ENCODE measurements around the gene ATP10A.

Gene ATP10A

DNA sequence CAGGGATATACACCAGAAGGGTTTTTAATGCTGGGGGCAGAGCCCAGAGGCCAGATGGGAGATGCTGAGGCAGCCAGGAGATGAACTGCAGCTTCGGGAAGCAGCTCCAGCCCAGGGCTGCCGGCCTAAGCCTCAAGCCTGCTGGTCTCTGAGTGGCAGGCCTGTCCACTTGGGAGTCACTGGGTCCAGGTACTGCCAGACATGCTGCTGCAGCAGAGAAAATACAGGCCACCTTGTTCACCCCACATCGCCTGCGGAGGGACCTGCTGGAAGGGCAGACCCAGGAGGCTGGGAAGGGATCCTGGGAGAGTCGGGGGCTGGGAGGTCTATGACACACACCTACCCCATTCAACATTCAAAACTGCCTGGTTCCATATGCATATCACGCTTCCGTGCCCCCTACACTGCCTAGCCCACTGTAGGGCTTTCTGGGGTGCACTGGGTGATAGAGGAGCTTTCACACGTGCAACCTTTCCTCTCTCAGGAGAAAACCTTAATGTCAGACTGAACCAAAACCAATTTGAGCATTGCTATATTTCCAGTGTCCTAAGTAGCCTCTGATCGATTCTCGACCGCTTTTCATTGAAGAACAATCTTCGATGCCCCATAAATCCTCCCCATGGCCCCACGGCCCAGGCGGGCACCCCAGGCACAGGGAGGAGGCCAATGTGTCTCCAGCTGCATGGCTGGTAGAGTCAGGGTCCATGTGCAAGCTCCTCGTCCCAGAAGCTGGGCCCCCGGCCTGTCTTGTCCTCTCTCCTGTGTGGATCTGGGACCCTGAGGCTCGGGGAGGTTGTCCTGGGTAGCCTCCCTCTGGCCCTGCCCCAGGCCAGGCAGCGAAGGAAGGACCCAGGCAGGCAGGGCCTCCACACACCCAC lies 147.4 kb downstream of the ATP10A start:
- DNase-seq (ENCODE audit: insufficient read length, low spot score) (no peak), FAIRE-seq (no peak)
- TF ChIP-seq SPI1 (IDR thresholded peaks at IDR 0.05; ENCODE audit: low read depth, low read length) (no peak), POLR2AphosphoS5 (IDR thresholded peaks at IDR 0.05; ENCODE audit: low read depth, low read length) (no peak), POU2F2 (IDR thresholded peaks at IDR 0.05; ENCODE audit: low read depth, low read length) (no peak), TAF1 (IDR thresholded peaks at IDR 0.05; ENCODE audit: low read depth, low read length) (no peak), PAX5 (IDR thresholded peaks at IDR 0.05; ENCODE audit: insufficient read depth, low read length, severe bottlenecking) (no peak), POLR2A (IDR thresholded peaks at IDR 0.05; ENCODE audit: low read depth, low read length) (no peak)

DNA sequence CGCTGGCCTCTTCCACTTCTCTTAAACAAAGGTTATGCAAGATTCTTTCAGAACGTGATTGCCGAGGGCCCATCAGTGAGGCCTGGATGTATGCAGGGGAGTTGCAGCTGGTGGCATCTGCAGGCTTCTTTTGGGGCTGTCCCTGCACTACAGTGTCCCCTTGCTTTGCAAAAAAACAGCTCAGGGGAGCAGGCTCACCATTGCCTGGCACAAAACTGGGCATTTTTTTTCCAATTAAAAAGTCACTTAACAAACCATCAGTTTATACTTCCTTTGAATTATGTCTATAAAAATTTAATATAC lies 148.6 kb downstream of the ATP10A start:
- DNase-seq (ENCODE audit: insufficient read length, low spot score) (no peak), FAIRE-seq (no peak)
- TF ChIP-seq POU2F2 (IDR thresholded peaks at IDR 0.05; ENCODE audit: low read depth, low read length) (no peak), PAX5 (IDR thresholded peaks at IDR 0.05; ENCODE audit: insufficient read depth, low read length, severe bottlenecking) (no peak), POLR2AphosphoS5 (IDR thresholded peaks at IDR 0.05; ENCODE audit: low read depth, low read length) (no peak), TAF1 (IDR thresholded peaks at IDR 0.05; ENCODE audit: low read depth, low read length) (no peak), SPI1 (IDR thresholded peaks at IDR 0.05; ENCODE audit: low read depth, low read length) (no peak), POLR2A (IDR thresholded peaks at IDR 0.05; ENCODE audit: low read depth, low read length) (no peak)

DNA sequence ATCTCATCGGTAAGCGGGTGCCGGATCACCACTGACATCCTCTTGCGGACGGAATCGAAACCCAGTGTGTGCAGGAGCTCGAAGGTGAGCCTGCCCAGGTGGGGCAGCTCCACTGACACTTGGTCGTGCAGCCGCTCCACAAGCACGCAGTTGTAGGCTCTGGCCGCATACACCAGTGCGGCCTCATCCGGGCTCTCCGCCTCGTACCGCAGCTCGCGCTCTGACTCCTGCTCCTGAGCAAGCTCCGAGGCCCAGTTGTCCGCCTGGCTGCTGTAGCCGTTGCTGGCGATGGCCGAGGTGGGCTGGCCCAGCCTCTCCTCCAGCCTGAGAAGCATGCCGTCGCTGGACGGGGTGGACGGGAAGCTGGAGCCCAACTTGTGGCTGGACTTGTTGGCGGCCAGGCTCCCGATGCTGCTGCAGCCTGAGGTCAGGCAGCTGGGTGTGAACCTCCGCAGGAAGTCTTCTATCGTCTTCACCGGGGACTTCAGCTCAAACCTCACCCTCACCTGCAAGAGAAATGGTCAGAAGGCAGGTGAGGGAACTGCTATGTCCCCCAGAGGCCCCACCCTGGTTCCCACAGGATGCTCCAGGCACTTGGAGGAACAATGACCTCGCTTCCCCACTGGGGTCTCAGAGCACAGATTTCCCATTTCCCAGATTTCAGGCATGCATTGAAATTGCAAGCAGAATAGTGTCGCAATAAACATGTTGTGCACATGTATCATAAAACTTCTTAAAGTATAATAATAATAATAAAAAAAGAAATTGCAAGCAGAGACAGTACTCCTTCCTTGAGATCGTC lies 149.2 kb downstream of the ATP10A start:
- no peak for DNase-seq (ENCODE audit: insufficient read length, low spot score)
- TF ChIP-seq PAX5 (IDR thresholded peaks at IDR 0.05; ENCODE audit: insufficient read depth, low read length, severe bottlenecking) = no peak
- TF ChIP-seq POLR2A (IDR thresholded peaks at IDR 0.05; ENCODE audit: low read depth, low read length) = no peak
- no peak for TF ChIP-seq POLR2AphosphoS5 (IDR thresholded peaks at IDR 0.05; ENCODE audit: low read depth, low read length)
- TF ChIP-seq SPI1 (IDR thresholded peaks at IDR 0.05; ENCODE audit: low read depth, low read length) = no peak
- no peak for TF ChIP-seq TAF1 (IDR thresholded peaks at IDR 0.05; ENCODE audit: low read depth, low read length)
- no peak for TF ChIP-seq POU2F2 (IDR thresholded peaks at IDR 0.05; ENCODE audit: low read depth, low read length)
- no peak for FAIRE-seq

DNA sequence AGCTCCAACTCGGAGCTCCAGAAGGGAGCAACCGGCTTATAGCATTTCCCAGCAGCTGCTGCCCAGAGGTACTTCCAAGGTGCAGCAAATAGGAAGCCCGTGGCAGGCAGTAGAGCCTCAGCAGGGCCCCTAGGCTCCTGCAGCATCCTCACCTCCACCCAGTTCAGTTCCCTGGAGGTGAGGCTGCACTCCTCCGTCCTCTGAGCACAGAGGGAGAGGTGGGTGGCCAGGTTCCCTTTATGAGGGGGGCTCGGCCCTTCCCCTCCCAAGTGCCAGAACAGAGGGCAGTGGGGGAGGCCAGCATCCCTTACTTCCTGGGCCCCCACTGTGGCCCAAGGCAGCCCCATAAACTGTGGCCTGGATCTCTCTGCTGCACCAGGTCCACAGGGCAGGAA lies 150.2 kb downstream of the ATP10A start:
- FAIRE-seq = no peak
- TF ChIP-seq POLR2A (IDR thresholded peaks at IDR 0.05; ENCODE audit: low read depth, low read length) = no peak
- no peak for TF ChIP-seq PAX5 (IDR thresholded peaks at IDR 0.05; ENCODE audit: insufficient read depth, low read length, severe bottlenecking)
- TF ChIP-seq POU2F2 (IDR thresholded peaks at IDR 0.05; ENCODE audit: low read depth, low read length) = no peak
- no peak for TF ChIP-seq POLR2AphosphoS5 (IDR thresholded peaks at IDR 0.05; ENCODE audit: low read depth, low read length)
- TF ChIP-seq TAF1 (IDR thresholded peaks at IDR 0.05; ENCODE audit: low read depth, low read length) = no peak
- TF ChIP-seq SPI1 (IDR thresholded peaks at IDR 0.05; ENCODE audit: low read depth, low read length) = no peak
- no peak for DNase-seq (ENCODE audit: insufficient read length, low spot score)

DNA sequence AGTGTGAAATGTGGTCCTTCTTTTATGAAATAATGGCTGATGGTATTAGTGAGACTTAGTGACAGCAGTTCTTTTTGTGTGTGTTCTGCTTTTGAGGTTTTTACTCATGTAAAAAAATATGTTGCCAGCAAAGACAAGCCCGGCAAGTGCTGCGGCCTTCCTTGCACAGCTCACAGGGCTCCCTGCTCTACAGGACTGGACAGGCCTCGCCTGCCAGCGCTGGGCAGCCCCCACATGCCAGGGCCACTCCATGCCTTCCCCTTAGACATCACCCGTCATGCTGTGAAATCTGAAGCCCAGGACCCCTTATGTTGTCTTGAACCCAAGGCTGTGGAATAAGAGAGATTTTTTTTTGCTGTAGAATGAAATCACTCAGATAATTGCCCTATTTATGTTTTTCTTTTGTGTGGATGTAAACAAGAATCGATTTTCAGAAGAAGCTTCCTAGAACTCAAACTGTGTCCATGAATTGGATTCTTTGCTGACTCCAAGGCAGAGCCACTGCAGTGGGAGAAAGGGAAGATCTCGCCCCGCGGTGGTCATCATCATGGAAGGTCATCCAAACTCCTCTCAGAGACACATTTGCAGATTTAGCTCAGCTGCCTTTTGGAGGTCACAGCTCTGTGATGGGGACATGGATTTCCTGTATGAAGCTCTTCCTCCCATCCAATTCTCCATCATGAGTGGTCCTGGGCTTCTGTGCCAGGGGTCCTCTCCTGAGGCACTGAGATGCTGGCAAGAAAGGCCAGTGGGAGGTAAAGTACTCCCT lies 150.8 kb downstream of the ATP10A start:
- DNase-seq (ENCODE audit: insufficient read length, low spot score) = no peak
- TF ChIP-seq PAX5 (IDR thresholded peaks at IDR 0.05; ENCODE audit: insufficient read depth, low read length, severe bottlenecking) (no peak), TAF1 (IDR thresholded peaks at IDR 0.05; ENCODE audit: low read depth, low read length) (no peak)
- FAIRE-seq = no peak

DNA sequence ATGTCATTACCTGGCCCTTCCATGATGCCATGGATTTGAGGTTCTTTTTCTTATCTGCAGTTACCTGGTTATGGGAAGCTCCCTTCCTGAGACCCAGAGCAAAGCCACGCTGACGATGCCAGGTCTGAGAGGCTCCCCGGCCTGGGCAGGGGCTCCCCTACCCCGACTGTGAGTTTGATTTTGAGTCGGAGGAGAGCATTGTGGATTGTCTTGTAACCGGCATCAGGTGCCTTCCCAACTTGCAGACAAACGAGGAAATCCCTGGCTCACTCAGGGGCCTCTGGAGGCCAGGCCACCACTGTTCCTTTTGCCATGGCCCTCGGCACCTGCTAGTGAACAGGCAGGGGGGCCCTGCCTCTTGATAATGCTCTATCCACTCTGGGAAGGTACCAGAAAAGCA lies 151.4 kb downstream of the ATP10A start:
- no peak for TF ChIP-seq POLR2AphosphoS5 (IDR thresholded peaks at IDR 0.05; ENCODE audit: low read depth, low read length)
- no peak for FAIRE-seq
- no peak for DNase-seq (ENCODE audit: insufficient read length, low spot score)

DNA sequence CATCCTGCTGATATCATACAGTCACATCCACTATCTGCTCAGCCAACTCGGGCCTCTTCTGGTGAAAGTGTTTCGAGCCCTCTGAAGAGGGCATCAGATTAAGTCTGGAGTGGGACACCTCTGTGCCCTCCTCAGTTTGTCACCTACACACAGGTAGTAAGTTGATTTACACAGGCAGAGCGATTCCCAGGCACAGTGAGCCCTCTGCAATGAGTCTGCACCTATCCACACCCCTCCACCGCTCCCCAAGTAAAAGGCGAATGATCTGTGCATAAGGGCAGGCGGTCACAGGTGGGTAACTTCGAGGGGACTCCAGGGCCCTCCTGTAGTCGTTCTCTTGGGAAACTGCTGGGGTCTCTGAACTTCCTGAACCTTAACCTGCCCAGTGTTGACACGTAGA lies 152.0 kb downstream of the ATP10A start:
- no peak for TF ChIP-seq SPI1 (IDR thresholded peaks at IDR 0.05; ENCODE audit: low read depth, low read length)
- no peak for TF ChIP-seq TAF1 (IDR thresholded peaks at IDR 0.05; ENCODE audit: low read depth, low read length)
- TF ChIP-seq POLR2A (IDR thresholded peaks at IDR 0.05; ENCODE audit: low read depth, low read length) = no peak
- no peak for TF ChIP-seq PAX5 (IDR thresholded peaks at IDR 0.05; ENCODE audit: insufficient read depth, low read length, severe bottlenecking)
- no peak for TF ChIP-seq POU2F2 (IDR thresholded peaks at IDR 0.05; ENCODE audit: low read depth, low read length)
- TF ChIP-seq POLR2AphosphoS5 (IDR thresholded peaks at IDR 0.05; ENCODE audit: low read depth, low read length) = no peak
- FAIRE-seq (no peak), DNase-seq (ENCODE audit: insufficient read length, low spot score) (no peak)

DNA sequence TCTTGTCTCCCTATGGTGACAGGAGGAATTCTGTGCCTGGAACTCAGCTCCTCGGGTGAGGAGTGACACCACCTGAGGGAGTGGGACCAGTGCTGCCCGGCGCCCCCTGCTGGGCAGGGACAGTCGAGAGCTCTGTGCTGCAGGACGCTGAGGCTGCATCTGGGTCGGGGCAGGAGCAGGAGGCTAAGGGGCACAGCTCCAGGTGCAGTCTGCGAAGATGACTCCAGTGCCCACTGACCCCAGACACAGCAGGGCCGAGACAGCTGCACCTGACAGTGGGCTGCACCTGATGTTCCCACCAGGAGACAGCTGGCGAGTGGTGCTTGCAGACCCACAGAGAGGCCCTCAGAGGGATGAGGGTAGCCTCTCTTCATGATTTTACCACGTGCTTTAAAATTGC lies 152.9 kb downstream of the ATP10A start:
- FAIRE-seq (no peak), DNase-seq (ENCODE audit: insufficient read length, low spot score) (peak; percentile 62)
- no peak for TF ChIP-seq TAF1 (IDR thresholded peaks at IDR 0.05; ENCODE audit: low read depth, low read length)
- TF ChIP-seq POU2F2 (IDR thresholded peaks at IDR 0.05; ENCODE audit: low read depth, low read length) = no peak
- TF ChIP-seq PAX5 (IDR thresholded peaks at IDR 0.05; ENCODE audit: insufficient read depth, low read length, severe bottlenecking) = no peak
- no peak for TF ChIP-seq POLR2AphosphoS5 (IDR thresholded peaks at IDR 0.05; ENCODE audit: low read depth, low read length)
- TF ChIP-seq POLR2A (IDR thresholded peaks at IDR 0.05; ENCODE audit: low read depth, low read length) = no peak
- TF ChIP-seq SPI1 (IDR thresholded peaks at IDR 0.05; ENCODE audit: low read depth, low read length) = no peak

DNA sequence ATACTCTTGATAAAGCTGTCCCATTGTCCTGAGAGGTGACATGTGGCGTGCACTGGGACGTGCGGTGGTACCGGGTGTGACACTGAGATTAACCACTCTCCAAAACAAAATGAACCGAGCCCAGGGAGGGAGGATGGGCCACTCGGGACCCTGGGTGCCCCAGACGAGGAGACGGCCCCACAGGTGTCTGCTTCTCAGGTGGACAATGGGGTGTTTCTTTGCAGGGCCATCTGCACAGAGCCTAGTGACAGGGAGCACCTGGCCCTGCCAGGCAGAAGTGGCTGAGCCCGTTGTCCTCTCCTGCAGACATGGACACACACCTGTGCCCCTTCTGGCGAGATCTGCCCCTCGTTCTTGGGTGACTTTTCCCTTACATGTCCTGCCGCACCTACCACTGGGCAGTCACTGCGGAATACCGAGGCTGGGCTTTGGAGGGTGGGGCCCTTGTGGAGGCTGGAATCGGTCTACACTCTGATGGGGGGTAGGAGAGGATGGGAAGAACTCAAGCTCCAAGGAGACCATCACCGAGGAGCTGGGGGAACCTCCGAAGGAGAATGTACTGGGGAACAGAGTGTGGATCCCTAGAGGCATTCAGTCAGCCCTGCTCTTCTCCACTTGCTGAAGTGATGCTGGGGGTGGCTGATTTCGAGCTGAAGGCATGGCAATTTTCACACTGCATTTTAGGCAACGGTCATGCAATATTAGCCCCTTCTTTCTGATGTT lies 153.5 kb downstream of the ATP10A start:
- DNase-seq (ENCODE audit: insufficient read length, low spot score) = no peak
- no peak for FAIRE-seq
- no peak for TF ChIP-seq TAF1 (IDR thresholded peaks at IDR 0.05; ENCODE audit: low read depth, low read length)
- no peak for TF ChIP-seq SPI1 (IDR thresholded peaks at IDR 0.05; ENCODE audit: low read depth, low read length)
- no peak for TF ChIP-seq PAX5 (IDR thresholded peaks at IDR 0.05; ENCODE audit: insufficient read depth, low read length, severe bottlenecking)
- no peak for TF ChIP-seq POLR2AphosphoS5 (IDR thresholded peaks at IDR 0.05; ENCODE audit: low read depth, low read length)
- TF ChIP-seq POU2F2 (IDR thresholded peaks at IDR 0.05; ENCODE audit: low read depth, low read length) = no peak
- no peak for TF ChIP-seq POLR2A (IDR thresholded peaks at IDR 0.05; ENCODE audit: low read depth, low read length)
